Gastroesophageal sphincter (tissue), 3 donors: ENCODE measurements around the gene TNFRSF1A.

Experiments used
- CTCF ChIP-seq, 4 experiments: fragments of 200-600 bp in 2 of 4; fragments of 450-650 bp in 2 of 4; sonication (generic) in 1 of 4; IDR thresholded peaks; one replicate each; pipeline ENCODE4 v1.5.1; 2017 to 2019; ENCODE audit warnings: antibody characterized with exemption in 4 of 4, mild to moderate bottlenecking in 2 of 4, moderate library complexity in 2 of 4
- EP300 ChIP-seq: sonication (generic); formaldehyde crosslinking; IDR thresholded peaks from one replicate; pipeline ENCODE4 v1.6.1; 2017; ENCODE audit warnings: antibody characterized with exemption, mild to moderate bottlenecking
- POLR2A ChIP-seq, 2 donors: fragments of 450-650 bp; IDR thresholded peaks; one replicate each; pipeline ENCODE4 v1.6.1; 2017; ENCODE audit warnings: antibody characterized with exemption in 2 of 2, mild to moderate bottlenecking in 2 of 2, moderate library complexity in 1 of 2
- POLR2AphosphoS5 ChIP-seq: sonication (generic); formaldehyde crosslinking; IDR thresholded peaks from one replicate; pipeline ENCODE4 v1.6.1; 2017; ENCODE audit warnings: antibody characterized with exemption

DNA sequence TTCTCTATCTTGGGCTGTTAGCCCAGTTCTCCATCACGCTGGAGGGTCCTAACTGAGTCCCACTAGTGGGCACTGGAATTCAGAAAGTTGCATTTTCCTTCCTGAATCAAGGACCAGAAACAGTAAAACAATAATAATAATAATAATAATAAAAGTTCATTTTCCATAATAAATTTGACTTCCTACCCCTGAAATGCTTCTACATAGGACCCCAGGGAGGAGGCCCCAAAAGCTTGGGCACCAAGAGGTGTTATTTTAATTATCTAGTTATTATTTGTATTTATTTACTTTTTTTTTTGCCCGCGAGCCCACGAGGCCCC lies 21.1 kb upstream of the TNFRSF1A start:
- TF ChIP-seq POLR2A (IDR thresholded peaks at IDR 0.05) (no peak), CTCF (IDR thresholded peaks at IDR 0.05) (peak in 1 of 4 experiments; percentile 15), EP300 (no peak), POLR2AphosphoS5 (no peak)
